ENCODE data around the gene CALHM5.

CALHM5 gene

GRCh38 chr6:116563830-116564229 is 52.4 kb downstream of the CALHM5 start:
- peaks cover 4% of the 10 kb centered on the region for H3K27me3 Mint-ChIP-seq (ENCODE audit: low read depth)
- no peaks in the 10 kb centered on the region for H3K36me3 Mint-ChIP-seq (ENCODE audit: low read depth)
- peaks cover 7% of the 10 kb centered on the region for H3K4me1 Mint-ChIP-seq
- no peak overlapping the region for H3K27ac Mint-ChIP-seq
- H3K4me3 Mint-ChIP-seq: peak overlapping the region in 1 of 3 experiments; percentile 26
- no peak for TF ChIP-seq CTCF (IDR thresholded peaks at IDR 0.05; ENCODE audit: unreplicated experiment in 3 of 3)
- H3K9me3 Mint-ChIP-seq: no peaks in the 10 kb centered on the region

GRCh38 chr6:116564311-116564710 is 52.9 kb downstream of the CALHM5 start:
- no peaks in the 10 kb centered on the region for H3K9me3 Mint-ChIP-seq

GRCh38 chr6:116564921-116565872 is 53.8 kb downstream of the CALHM5 start:
- no peak for TF ChIP-seq CTCF (IDR thresholded peaks at IDR 0.05; ENCODE audit: unreplicated experiment in 3 of 3)
- H3K27me3 Mint-ChIP-seq (ENCODE audit: low read depth): peaks cover 4% of the 10 kb centered on the region
- no peaks in the 10 kb centered on the region for H3K36me3 Mint-ChIP-seq (ENCODE audit: low read depth)
- H3K4me3 Mint-ChIP-seq: no peak overlapping the region
- no peak overlapping the region for H3K27ac Mint-ChIP-seq
- no peaks in the 10 kb centered on the region for H3K9me3 Mint-ChIP-seq
- H3K4me1 Mint-ChIP-seq: peaks cover 7% of the 10 kb centered on the region

More at GRCh38 chr6:116564311-116564710, 52.9 kb downstream of the CALHM5 start:
- no peak for TF ChIP-seq CTCF (IDR thresholded peaks at IDR 0.05; ENCODE audit: unreplicated experiment in 3 of 3)
- no peak overlapping the region for H3K27ac Mint-ChIP-seq
- H3K36me3 Mint-ChIP-seq (ENCODE audit: low read depth): no peaks in the 10 kb centered on the region
- H3K27me3 Mint-ChIP-seq (ENCODE audit: low read depth): peaks cover 4% of the 10 kb centered on the region
- H3K4me1 Mint-ChIP-seq: peaks cover 7% of the 10 kb centered on the region
- H3K4me3 Mint-ChIP-seq: peak overlapping the region in 1 of 3 experiments; percentile 26

- Mint-ChIP-seq H3K27me3 (ENCODE audit: low read depth) (peaks cover 4% of the 10 kb centered on the region), H3K27ac (peak overlapping the region in 1 of 3 experiments; percentile 42), H3K36me3 (ENCODE audit: low read depth) (no peaks in the 10 kb centered on the region), H3K4me1 (peaks cover 18% of the 10 kb centered on the region), H3K9me3 (no peaks in the 10 kb centered on the region), H3K4me3 (peak overlapping the region in 2 of 3 experiments; percentile 37 to 40)
- TF ChIP-seq CTCF (IDR thresholded peaks at IDR 0.05; ENCODE audit: unreplicated experiment in 3 of 3): no peak
Measured at GRCh38 chr6:116568111-116568510, 56.7 kb downstream of the CALHM5 start.

GRCh38 chr6:116568821-116569755 is 57.6 kb downstream of the CALHM5 start:
- Mint-ChIP-seq H3K4me1 (peaks cover 28% of the 10 kb centered on the region), H3K27me3 (ENCODE audit: low read depth) (peaks cover 4% of the 10 kb centered on the region), H3K4me3 (peak overlapping the region; percentile 57 to 75 (median 69)), H3K27ac (peak overlapping the region in 1 of 3 experiments; percentile 6), H3K36me3 (ENCODE audit: low read depth) (peaks cover 2% of the 10 kb centered on the region), H3K9me3 (no peaks in the 10 kb centered on the region)
- TF ChIP-seq CTCF (IDR thresholded peaks at IDR 0.05; ENCODE audit: unreplicated experiment in 3 of 3): no peak

Data from nephron (organoid).